ENCODE data around the gene SKOR1.

Gene SKOR1

GRCh38 chr15:67794832-67795574, 30.3 kb upstream of the SKOR1 start:
- DNase-seq (ENCODE audit: low read depth in 1 of 2, low spot score in 1 of 2) = peak in 1 of 2 donors; percentile 36

- no peak for DNase-seq (ENCODE audit: low read depth in 1 of 2, low spot score in 1 of 2)
These were observed 28.8 kb upstream of the SKOR1 start for GRCh38 chr15:67796196-67797127.

- DNase-seq (ENCODE audit: low read depth in 1 of 2, low spot score in 1 of 2) = no peak
These were observed 25.5 kb upstream of the SKOR1 start for GRCh38 chr15:67799801-67800205.

GRCh38 chr15:67801142-67801541, 24.2 kb upstream of the SKOR1 start:
- no peak for DNase-seq (ENCODE audit: low read depth in 1 of 2, low spot score in 1 of 2)

- no peak for DNase-seq (ENCODE audit: low read depth in 1 of 2, low spot score in 1 of 2)
These were observed 23.1 kb upstream of the SKOR1 start for GRCh38 chr15:67801926-67802914.

- no peak for DNase-seq (ENCODE audit: low read depth in 1 of 2, low spot score in 1 of 2)
These were observed 22.0 kb upstream of the SKOR1 start for GRCh38 chr15:67803299-67803698.

GRCh38 chr15:67803996-67804843, 21.1 kb upstream of the SKOR1 start:
- no peak for DNase-seq (ENCODE audit: low read depth in 1 of 2, low spot score in 1 of 2)

- no peak for DNase-seq (ENCODE audit: low read depth in 1 of 2, low spot score in 1 of 2)
These were observed 20.2 kb upstream of the SKOR1 start for GRCh38 chr15:67805008-67805665.

GRCh38 chr15:67805666-67806516, 19.4 kb upstream of the SKOR1 start:
- DNase-seq (ENCODE audit: low read depth in 1 of 2, low spot score in 1 of 2) = no peak

GRCh38 chr15:67806536-67806935, 18.8 kb upstream of the SKOR1 start:
- no peak for DNase-seq (ENCODE audit: low read depth in 1 of 2, low spot score in 1 of 2)

GRCh38 chr15:67807141-67807540, 18.2 kb upstream of the SKOR1 start:
- no peak for DNase-seq (ENCODE audit: low read depth in 1 of 2, low spot score in 1 of 2)

GRCh38 chr15:67807836-67808235, 17.5 kb upstream of the SKOR1 start:
- no peak for DNase-seq (ENCODE audit: low read depth in 1 of 2, low spot score in 1 of 2)

GRCh38 chr15:67808821-67809220, 16.5 kb upstream of the SKOR1 start:
- DNase-seq (ENCODE audit: low read depth in 1 of 2, low spot score in 1 of 2) = no peak

GRCh38 chr15:67809441-67809840, 15.9 kb upstream of the SKOR1 start:
- DNase-seq (ENCODE audit: low read depth in 1 of 2, low spot score in 1 of 2) = no peak

- DNase-seq (ENCODE audit: low read depth in 1 of 2, low spot score in 1 of 2) = no peak
These were observed 15.4 kb upstream of the SKOR1 start for GRCh38 chr15:67809866-67810265.

GRCh38 chr15:67812241-67812644, 13.1 kb upstream of the SKOR1 start:
- no peak for DNase-seq (ENCODE audit: low read depth in 1 of 2, low spot score in 1 of 2)

- DNase-seq (ENCODE audit: low read depth in 1 of 2, low spot score in 1 of 2) = no peak
These were observed 12.1 kb upstream of the SKOR1 start for GRCh38 chr15:67813104-67813634.

GRCh38 chr15:67815036-67815592, 10.2 kb upstream of the SKOR1 start:
- DNase-seq (ENCODE audit: low read depth in 1 of 2, low spot score in 1 of 2) = no peak

All from stimulated activated CD4-positive, alpha-beta T cell treated with anti-CD3 and anti-CD28 coated beads, Interleukin-15, amount 100 ng/mL, for 1 hour (primary cell).